Endodermal cell (in vitro differentiated cells): ENCODE results near the gene LEMD1. TPM values are rescaled to one million over a fixed set of nuclear protein-coding genes. Genes with fewer than 3 reads are reported as not detected.
A peak's percentile ranks its signal among the peaks of the same experiment; 100 is the strongest.

ENCODE experiments used
- DNase-seq: peaks from one replicate; pipeline ENCODE4 v3.0.0-alpha.2; 2017
- H3K27ac ChIP-seq: 2 replicates; pipeline ENCODE4 v1.5.1; 2013; ENCODE audit warnings: mild to moderate bottlenecking, low read depth, low read length, moderate library complexity
- H3K27me3 ChIP-seq: 2 replicates; pipeline ENCODE4 v1.6.1; 2013; ENCODE audit warnings: mild to moderate bottlenecking, low read length, moderate library complexity; ENCODE audit not compliant: insufficient read depth, control insufficient read depth, poor library complexity, severe bottlenecking
- H3K36me3 ChIP-seq: 2 replicates; pipeline ENCODE4 v1.7.0; 2013; ENCODE audit warnings: mild to moderate bottlenecking, low read length, moderate library complexity; ENCODE audit not compliant: control insufficient read depth, insufficient read depth
- H3K4me1 ChIP-seq: one replicate; pipeline ENCODE4 v1.7.0; 2013; ENCODE audit warnings: low read length; ENCODE audit not compliant: control insufficient read depth, insufficient read depth
- H3K4me3 ChIP-seq: 2 replicates; pipeline ENCODE4 v1.5.1; 2013; ENCODE audit warnings: mild to moderate bottlenecking, low read length, moderate library complexity
- H3K9ac ChIP-seq: 2 replicates; pipeline ENCODE4 v1.6.1; 2013; ENCODE audit warnings: mild to moderate bottlenecking, low read length, moderate library complexity; ENCODE audit not compliant: poor library complexity, severe bottlenecking; ENCODE audit errors: extremely low read depth
- H3K9me3 ChIP-seq: 2 replicates; pipeline ENCODE4 v1.6.1; 2013; ENCODE audit warnings: mild to moderate bottlenecking, low read length, moderate library complexity; ENCODE audit not compliant: control insufficient read depth
- H3K27ac Mint-ChIP-seq: 2 replicates; pipeline ENCODE4 v1.8.0; 2020; ENCODE audit warnings: mixed read lengths
- H3K27me3 Mint-ChIP-seq: 2 replicates; pipeline ENCODE4 v1.8.0; 2021; ENCODE audit warnings: mild to moderate bottlenecking, mixed read lengths; ENCODE audit not compliant: insufficient read depth
- H3K36me3 Mint-ChIP-seq: 2 replicates; pipeline ENCODE4 v1.8.0; 2020; ENCODE audit warnings: low read depth, mixed read lengths
- H3K4me1 Mint-ChIP-seq: 2 replicates; pipeline ENCODE4 v1.8.0; 2020; ENCODE audit warnings: mixed read lengths
- H3K4me3 Mint-ChIP-seq: 2 replicates; pipeline ENCODE4 v1.8.0; 2020; ENCODE audit warnings: mild to moderate bottlenecking, moderate library complexity, mixed read lengths
- H3K9me3 Mint-ChIP-seq: 2 replicates; pipeline ENCODE4 v1.8.0; 2020; ENCODE audit warnings: mild to moderate bottlenecking, mixed read lengths
- CTCF ChIP-seq: fragments of 200-600 bp; sonication (generic); conservative IDR thresholded peaks from 2 replicates; pipeline ENCODE4 v1.5.0; 2021; ENCODE audit warnings: antibody characterized with exemption, mild to moderate bottlenecking
- WGBS, 2 experiments: methylation state at CpG; one replicate each; pipeline versions ENCODE4 v1.1.5 to v1.1.7; 2013; ENCODE audit warnings: missing lambda C conversion rate in 2 of 2, mixed read lengths in 1 of 2; ENCODE audit not compliant: insufficient coverage in 1 of 2, insufficient read length in 1 of 2; 5-methylcytosine and 5-hydroxymethylcytosine counted together
- total RNA-seq, 2 donors: library from RNA; stranded (reverse); fragmentation: NEBNext Ultra II Directional in 1 of 2; extraction: Animal tissue kit (Norgen Biotek cat#: 25700) in 1 of 2; gene quantifications; 2 replicates in 1 of 2; 3 replicates in 1 of 2; pipeline ENCODE4 v1.2.1, GENCODE V29; 2021

The LEMD1 gene
- total RNA-seq, 2 donors from 2014 or later = 13.5 to 16.7 TPM

GRCh38 chr1:205381305-205381704 lies 40.6 kb downstream of the LEMD1 start:
- TF ChIP-seq CTCF = no peak
- no peaks in the 10 kb centered on the region for H3K36me3 Mint-ChIP-seq
- peak; percentile 37 for DNase-seq
- no peak overlapping the region for H3K27ac Mint-ChIP-seq
- no peaks in the 10 kb centered on the region for H3K36me3 ChIP-seq
- no peak overlapping the region for H3K9ac ChIP-seq
- peaks cover 5% of the 10 kb centered on the region for H3K4me1 Mint-ChIP-seq
- H3K4me3 ChIP-seq = no peak overlapping the region
- H3K27ac ChIP-seq = no peak overlapping the region
- H3K27me3 ChIP-seq = no peaks in the 10 kb centered on the region
- H3K4me3 Mint-ChIP-seq = no peak overlapping the region
- no peaks in the 10 kb centered on the region for H3K4me1 ChIP-seq
- WGBS, 2 experiments = 92 to 94% methylated on average over 6 of the region's 6 CpGs
- H3K27me3 Mint-ChIP-seq = peaks cover 2% of the 10 kb centered on the region
- no peaks in the 10 kb centered on the region for H3K9me3 ChIP-seq
- H3K9me3 Mint-ChIP-seq = no peaks in the 10 kb centered on the region

GRCh38 chr1:205380882-205381281 lies 41.0 kb downstream of the LEMD1 start:
- Histone ChIP-seq H3K9ac (no peak overlapping the region), H3K27me3 (no peaks in the 10 kb centered on the region), H3K4me1 (peaks cover 2% of the 10 kb centered on the region), H3K4me3 (no peak overlapping the region), H3K27ac (no peak overlapping the region), H3K36me3 (no peaks in the 10 kb centered on the region), H3K9me3 (no peaks in the 10 kb centered on the region)
- no peak for TF ChIP-seq CTCF
- no peak overlapping the region for H3K4me3 Mint-ChIP-seq
- 70 to 88% methylated on average over 2 of the region's 2 CpGs for WGBS, 2 experiments
- no peaks in the 10 kb centered on the region for H3K36me3 Mint-ChIP-seq
- no peaks in the 10 kb centered on the region for H3K9me3 Mint-ChIP-seq
- DNase-seq = peak; percentile 20
- peaks cover 2% of the 10 kb centered on the region for H3K27me3 Mint-ChIP-seq
- peaks cover 9% of the 10 kb centered on the region for H3K4me1 Mint-ChIP-seq
- no peak overlapping the region for H3K27ac Mint-ChIP-seq

GRCh38 chr1:205379056-205379455 lies 42.8 kb downstream of the LEMD1 start:
- Histone ChIP-seq H3K27me3 (no peaks in the 10 kb centered on the region), H3K9me3 (no peaks in the 10 kb centered on the region), H3K4me1 (peaks cover 4% of the 10 kb centered on the region), H3K9ac (no peak overlapping the region), H3K4me3 (no peak overlapping the region), H3K27ac (no peak overlapping the region), H3K36me3 (no peaks in the 10 kb centered on the region)
- TF ChIP-seq CTCF = no peak
- Mint-ChIP-seq H3K9me3 (no peaks in the 10 kb centered on the region), H3K4me3 (no peak overlapping the region), H3K27ac (no peak overlapping the region), H3K27me3 (peaks cover 2% of the 10 kb centered on the region), H3K36me3 (no peaks in the 10 kb centered on the region), H3K4me1 (peaks cover 18% of the 10 kb centered on the region)
- WGBS, 2 experiments = 84 to 87% methylated on average over 5 to 8 of the region's 8 CpGs
- peak; percentile 20 for DNase-seq
